HepG2 (cell line): ENCODE measurements around the gene COPB2.

ENCODE experiments used
- EP300 ChIP-seq, 3 experiments: sonication (generic) in 1 of 3; formaldehyde crosslinking in 1 of 3; IDR thresholded peaks; 2 replicates each; pipeline versions ENCODE4 v1.5.1 to v1.6.1; 2011 to 2020; ENCODE audit warnings: low read depth in 2 of 3, low read length in 2 of 3, borderline replicate concordance in 1 of 3, improper control_type of control experiment in 1 of 3, mild to moderate bottlenecking in 1 of 3, missing genetic modification reagents in 1 of 3, moderate library complexity in 1 of 3
- EZH2 ChIP-seq: conservative IDR thresholded peaks from 2 replicates; pipeline ENCODE4 v1.6.1; 2012; ENCODE audit warnings: mild to moderate bottlenecking, low read depth, low read length, moderate library complexity
- ISL2 ChIP-seq: sonication (generic); formaldehyde crosslinking; IDR thresholded peaks from 2 replicates; pipeline ENCODE4 v1.5.0; 2020; ENCODE audit warnings: missing genetic modification reagents
- MATR3 ChIP-seq: sonication (generic); formaldehyde crosslinking; IDR thresholded peaks from 2 replicates; pipeline ENCODE4 v1.4.0; 2020; ENCODE audit warnings: missing genetic modification reagents
- PCBP1 ChIP-seq: fragments of 200-400 bp; formaldehyde crosslinking; IDR thresholded peaks from 2 replicates; pipeline ENCODE4 v1.6.1; 2017; ENCODE audit warnings: mild to moderate bottlenecking, low read depth, low read length, borderline replicate concordance
- POLR2A ChIP-seq, 2 experiments: IDR thresholded peaks; 2 replicates each; pipeline ENCODE4 v1.6.1; 2011; ENCODE audit warnings: low read depth in 2 of 2, low read length in 2 of 2, mild to moderate bottlenecking in 1 of 2, moderate library complexity in 1 of 2; ENCODE audit not compliant: insufficient read depth in 1 of 2
- POLR2AphosphoS5 ChIP-seq: IDR thresholded peaks from 2 replicates; pipeline ENCODE4 v1.6.1; 2012; ENCODE audit warnings: low read depth, low read length
- ZKSCAN8 ChIP-seq: IDR thresholded peaks from 2 replicates; pipeline ENCODE4 v1.6.1; 2016; ENCODE audit warnings: borderline replicate concordance, missing genetic modification reagents, missing compliant biosample characterization
- ZNF274 ChIP-seq: sonication (generic); formaldehyde crosslinking; IDR thresholded peaks from 2 replicates; pipeline ENCODE4 v1.5.1; 2020; ENCODE audit warnings: mild to moderate bottlenecking, missing genetic modification reagents
- ZNF501 ChIP-seq: sonication (generic); formaldehyde crosslinking; IDR thresholded peaks from 2 replicates; pipeline ENCODE4 v1.5.1; 2020; ENCODE audit warnings: mild to moderate bottlenecking, moderate library complexity, missing genetic modification reagents
- TF ChIP-seq, protein P1 (sequence below): sonication (generic); formaldehyde crosslinking; IDR thresholded peaks from 2 replicates; pipeline ENCODE4 v1.4.0; 2020; ENCODE audit warnings: missing genetic modification reagents
- TF ChIP-seq, protein P2 (sequence below): sonication (generic); formaldehyde crosslinking; IDR thresholded peaks from 2 replicates; pipeline ENCODE4 v1.5.0; 2020; ENCODE audit warnings: mild to moderate bottlenecking, missing genetic modification reagents, moderate library complexity

DNA sequence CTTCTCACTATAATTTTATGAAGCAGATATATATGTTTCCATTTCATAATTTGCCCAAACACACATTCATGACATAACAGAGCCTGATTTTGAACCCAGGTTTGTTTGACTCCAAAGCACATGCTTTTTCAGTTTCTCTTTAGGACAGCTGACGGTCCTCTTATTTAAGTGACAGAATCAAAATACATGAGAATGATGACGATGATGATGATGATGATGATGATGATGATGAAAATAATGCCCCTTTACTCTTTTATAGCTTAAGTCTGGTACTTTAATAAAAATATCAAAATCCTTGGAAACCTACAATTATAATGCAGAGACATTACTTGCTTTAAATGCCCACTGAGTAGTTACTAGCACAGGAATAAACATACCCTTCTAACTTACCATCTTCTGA, 15.3 kb downstream of the COPB2 start:
- no peak for TF ChIP-seq ZNF274 (CRISPR knock-in tag)
- no peak for TF ChIP-seq EZH2
- TF ChIP-seq MATR3 (CRISPR knock-in tag), result no peak
- no peak for TF ChIP-seq PCBP1
- TF ChIP-seq ISL2 (CRISPR knock-in tag), result no peak
- no peak for TF ChIP-seq POLR2AphosphoS5
- TF ChIP-seq ZKSCAN8 (CRISPR knock-in tag), result no peak
- TF ChIP-seq, protein P1, sequence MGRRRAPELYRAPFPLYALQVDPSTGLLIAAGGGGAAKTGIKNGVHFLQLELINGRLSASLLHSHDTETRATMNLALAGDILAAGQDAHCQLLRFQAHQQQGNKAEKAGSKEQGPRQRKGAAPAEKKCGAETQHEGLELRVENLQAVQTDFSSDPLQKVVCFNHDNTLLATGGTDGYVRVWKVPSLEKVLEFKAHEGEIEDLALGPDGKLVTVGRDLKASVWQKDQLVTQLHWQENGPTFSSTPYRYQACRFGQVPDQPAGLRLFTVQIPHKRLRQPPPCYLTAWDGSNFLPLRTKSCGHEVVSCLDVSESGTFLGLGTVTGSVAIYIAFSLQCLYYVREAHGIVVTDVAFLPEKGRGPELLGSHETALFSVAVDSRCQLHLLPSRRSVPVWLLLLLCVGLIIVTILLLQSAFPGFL (CRISPR knock-in tag), result no peak
- TF ChIP-seq ZNF501 (CRISPR knock-in tag), result no peak
- TF ChIP-seq, protein P2, sequence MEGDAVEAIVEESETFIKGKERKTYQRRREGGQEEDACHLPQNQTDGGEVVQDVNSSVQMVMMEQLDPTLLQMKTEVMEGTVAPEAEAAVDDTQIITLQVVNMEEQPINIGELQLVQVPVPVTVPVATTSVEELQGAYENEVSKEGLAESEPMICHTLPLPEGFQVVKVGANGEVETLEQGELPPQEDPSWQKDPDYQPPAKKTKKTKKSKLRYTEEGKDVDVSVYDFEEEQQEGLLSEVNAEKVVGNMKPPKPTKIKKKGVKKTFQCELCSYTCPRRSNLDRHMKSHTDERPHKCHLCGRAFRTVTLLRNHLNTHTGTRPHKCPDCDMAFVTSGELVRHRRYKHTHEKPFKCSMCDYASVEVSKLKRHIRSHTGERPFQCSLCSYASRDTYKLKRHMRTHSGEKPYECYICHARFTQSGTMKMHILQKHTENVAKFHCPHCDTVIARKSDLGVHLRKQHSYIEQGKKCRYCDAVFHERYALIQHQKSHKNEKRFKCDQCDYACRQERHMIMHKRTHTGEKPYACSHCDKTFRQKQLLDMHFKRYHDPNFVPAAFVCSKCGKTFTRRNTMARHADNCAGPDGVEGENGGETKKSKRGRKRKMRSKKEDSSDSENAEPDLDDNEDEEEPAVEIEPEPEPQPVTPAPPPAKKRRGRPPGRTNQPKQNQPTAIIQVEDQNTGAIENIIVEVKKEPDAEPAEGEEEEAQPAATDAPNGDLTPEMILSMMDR (CRISPR knock-in tag), result no peak
- no peak for TF ChIP-seq EP300 (IDR thresholded peaks at IDR 0.05; ENCODE audit: low read depth in 2 of 2, low read length in 2 of 2)
- TF ChIP-seq EP300 (CRISPR knock-in tag; IDR thresholded peaks at IDR 0.05; ENCODE audit: borderline replicate concordance), result no peak
- TF ChIP-seq POLR2A (IDR thresholded peaks at IDR 0.05; ENCODE audit: insufficient read depth in 1 of 2, low read depth in 2 of 2, low read length in 2 of 2), result no peak
